ENCODE measurements around the gene ZNF330.
"Not testable (repeated sequence)": the region's sequence is repeated elsewhere in the genome, so short reads cannot be mapped to it uniquely, and the experiment has no call there.

ZNF330 gene

GRCh38 chr4:141220691-141221659 lies at the start of gene ZNF330:
TSS of gene ZNF330 (plus strand) at chr4:141220895. CDS start at chr4:141222372, 1,477 bp downstream.
- H3K9me3 Mint-ChIP-seq: no peaks in the 10 kb centered on the region
- H3K4me3 Mint-ChIP-seq: peak within 1 kb of the TSS; percentile 98
- peaks cover 3% of the 10 kb centered on the region for H3K27me3 Mint-ChIP-seq
- H3K36me3 Mint-ChIP-seq: peaks cover 11% of the 10 kb centered on the region
- peaks cover 55% of the 10 kb centered on the region for H3K4me1 Mint-ChIP-seq
- H3K27ac Mint-ChIP-seq: peak within 1 kb of the TSS; percentile 98

- Mint-ChIP-seq H3K9me3 (no peaks in the 10 kb centered on the region), H3K27me3 (peaks cover 6% of the 10 kb centered on the region), H3K27ac (no peak overlapping the region), H3K36me3 (no peaks in the 10 kb centered on the region), H3K4me1 (no peaks in the 10 kb centered on the region), H3K4me3 (no peak overlapping the region)
These were observed 46.2 kb upstream of the ZNF330 start for GRCh38 chr4:141174457-141174856.

DNA sequence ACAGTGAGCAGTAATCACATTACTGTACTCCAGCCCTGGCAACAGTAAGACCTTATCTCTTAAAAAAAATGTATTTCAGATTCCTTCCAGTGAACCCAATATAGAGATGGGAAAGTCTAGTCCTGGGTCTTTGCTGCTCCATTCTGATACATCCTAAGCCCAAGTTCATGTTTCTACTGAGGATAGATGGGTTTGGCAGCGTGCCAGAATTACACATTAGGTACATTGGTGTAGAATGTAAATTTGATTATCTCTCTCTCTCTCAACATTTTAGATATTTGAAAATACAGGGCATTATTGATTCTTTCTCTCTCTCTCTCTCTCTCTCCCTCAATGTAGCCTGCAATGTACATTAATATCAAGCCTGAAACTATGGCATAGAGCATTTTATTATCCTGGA lies 43.5 kb upstream of the ZNF330 start:
- Mint-ChIP-seq H3K36me3 (no peaks in the 10 kb centered on the region), H3K4me1 (no peaks in the 10 kb centered on the region), H3K9me3 (no peaks in the 10 kb centered on the region), H3K4me3 (no peak overlapping the region), H3K27ac (no peak overlapping the region), H3K27me3 (peaks cover 10% of the 10 kb centered on the region)

DNA sequence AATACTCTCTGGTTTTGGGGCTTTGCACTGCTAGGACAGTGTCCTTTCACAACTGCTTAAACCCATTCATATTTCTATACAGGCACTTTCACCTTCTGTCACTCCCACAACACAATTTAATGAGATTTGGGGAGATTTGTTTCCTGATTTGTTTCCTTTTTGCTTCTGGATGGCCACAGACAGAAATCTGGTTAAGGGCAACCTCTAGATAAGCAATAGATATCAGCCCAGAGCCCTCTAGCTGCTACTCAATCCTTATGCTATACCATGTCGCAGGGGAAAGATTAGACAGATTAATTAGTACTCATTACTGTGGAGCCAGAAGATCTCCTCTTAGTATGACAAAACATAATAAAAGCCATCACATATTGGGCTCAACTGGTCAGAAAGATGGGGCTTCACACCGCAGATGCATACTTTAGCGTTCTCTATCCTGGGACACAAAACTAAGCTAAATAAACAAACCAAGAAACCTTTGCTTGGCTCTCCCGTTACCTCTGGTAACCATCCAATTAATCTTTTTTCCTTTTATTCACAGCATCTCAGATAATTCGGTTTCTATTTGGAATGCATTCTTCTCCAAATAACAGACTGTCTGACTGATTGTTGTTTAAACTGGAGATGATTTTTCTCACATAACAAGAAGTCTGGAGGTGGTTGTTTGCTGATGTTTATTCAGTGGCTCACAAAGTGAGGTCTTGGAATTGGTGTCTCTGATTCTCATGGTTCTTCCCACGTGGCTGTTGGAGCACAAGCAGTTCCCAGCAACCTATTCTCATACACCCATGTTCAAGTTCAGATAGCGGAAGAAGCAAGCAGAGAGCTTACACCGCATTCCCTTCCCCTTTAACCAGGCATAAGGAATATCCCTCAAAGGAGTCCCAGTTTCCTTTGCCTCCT lies 41.0 kb upstream of the ZNF330 start:
- no peak overlapping the region for H3K4me3 Mint-ChIP-seq
- no peaks in the 10 kb centered on the region for H3K4me1 Mint-ChIP-seq
- H3K36me3 Mint-ChIP-seq: no peaks in the 10 kb centered on the region
- no peaks in the 10 kb centered on the region for H3K9me3 Mint-ChIP-seq
- H3K27me3 Mint-ChIP-seq: peaks cover 7% of the 10 kb centered on the region
- H3K27ac Mint-ChIP-seq: no peak overlapping the region

DNA sequence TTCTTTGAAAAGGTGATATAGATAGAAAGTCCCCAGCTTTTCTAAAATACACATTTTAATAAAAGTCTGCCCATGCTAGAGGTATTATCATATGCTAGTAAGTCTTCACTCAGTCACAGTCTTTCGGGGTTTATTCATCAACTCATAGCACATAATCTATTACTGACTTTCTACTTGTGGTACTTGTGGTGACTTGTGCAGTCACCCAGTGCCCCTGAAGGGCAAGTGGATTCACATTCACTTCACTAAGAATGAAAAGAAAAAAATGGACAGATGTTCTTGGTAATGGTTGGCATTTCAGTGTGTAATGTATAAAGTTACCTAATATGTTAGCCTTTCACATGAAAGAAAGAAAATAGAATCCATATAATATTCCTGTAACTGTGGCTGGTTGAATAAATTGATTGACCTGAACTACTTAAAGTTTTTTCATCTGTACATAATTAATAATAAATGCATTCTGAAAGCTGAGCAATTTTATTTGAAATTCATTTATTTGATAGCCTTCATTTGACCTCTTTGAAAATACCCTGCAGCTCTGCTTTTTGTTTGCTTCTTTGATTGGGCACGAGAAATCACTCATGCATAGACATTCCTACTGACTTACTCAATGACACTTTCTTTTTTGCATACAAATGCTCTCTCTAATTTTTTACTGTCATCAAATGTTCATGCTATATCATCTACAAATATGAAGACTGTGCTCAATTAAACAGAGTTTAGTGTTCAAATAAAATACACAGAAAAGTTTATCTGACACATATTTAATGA lies 39.5 kb upstream of the ZNF330 start:
- peaks cover 9% of the 10 kb centered on the region for H3K27me3 Mint-ChIP-seq
- no peak overlapping the region for H3K27ac Mint-ChIP-seq
- H3K4me1 Mint-ChIP-seq: no peaks in the 10 kb centered on the region
- H3K4me3 Mint-ChIP-seq: no peak overlapping the region
- H3K36me3 Mint-ChIP-seq: no peaks in the 10 kb centered on the region
- H3K9me3 Mint-ChIP-seq: no peaks in the 10 kb centered on the region

GRCh38 chr4:141183491-141183890 lies 37.2 kb upstream of the ZNF330 start:
- not testable (repeated sequence) for H3K4me3 Mint-ChIP-seq, H3K4me1 Mint-ChIP-seq, H3K36me3 Mint-ChIP-seq, H3K9me3 Mint-ChIP-seq, H3K27ac Mint-ChIP-seq
- H3K27me3 Mint-ChIP-seq: peaks cover 16% of the 10 kb centered on the region

GRCh38 chr4:141192564-141192963 lies 28.1 kb upstream of the ZNF330 start:
- H3K36me3 Mint-ChIP-seq: no peaks in the 10 kb centered on the region
- H3K4me3 Mint-ChIP-seq: no peak overlapping the region
- no peaks in the 10 kb centered on the region for H3K4me1 Mint-ChIP-seq
- no peaks in the 10 kb centered on the region for H3K9me3 Mint-ChIP-seq
- H3K27me3 Mint-ChIP-seq: peaks cover 12% of the 10 kb centered on the region
- no peak overlapping the region for H3K27ac Mint-ChIP-seq

- Mint-ChIP-seq H3K27me3 (peaks cover 8% of the 10 kb centered on the region), H3K4me3 (no peak overlapping the region), H3K36me3 (no peaks in the 10 kb centered on the region), H3K27ac (no peak overlapping the region), H3K4me1 (no peaks in the 10 kb centered on the region), H3K9me3 (peaks cover 4% of the 10 kb centered on the region)
These were observed 27.1 kb upstream of the ZNF330 start for GRCh38 chr4:141193516-141194034.

- Mint-ChIP-seq H3K9me3 (peaks cover 4% of the 10 kb centered on the region), H3K4me3 (no peak overlapping the region), H3K36me3 (no peaks in the 10 kb centered on the region), H3K27ac (no peak overlapping the region), H3K4me1 (no peaks in the 10 kb centered on the region), H3K27me3 (peaks cover 9% of the 10 kb centered on the region)
These were observed 25.5 kb upstream of the ZNF330 start for GRCh38 chr4:141195095-141195707.

GRCh38 chr4:141196227-141196933 lies 24.3 kb upstream of the ZNF330 start:
- Mint-ChIP-seq H3K27ac (no peak overlapping the region), H3K4me1 (no peaks in the 10 kb centered on the region), H3K4me3 (no peak overlapping the region), H3K27me3 (peaks cover 12% of the 10 kb centered on the region), H3K9me3 (peaks cover 4% of the 10 kb centered on the region), H3K36me3 (no peaks in the 10 kb centered on the region)

DNA sequence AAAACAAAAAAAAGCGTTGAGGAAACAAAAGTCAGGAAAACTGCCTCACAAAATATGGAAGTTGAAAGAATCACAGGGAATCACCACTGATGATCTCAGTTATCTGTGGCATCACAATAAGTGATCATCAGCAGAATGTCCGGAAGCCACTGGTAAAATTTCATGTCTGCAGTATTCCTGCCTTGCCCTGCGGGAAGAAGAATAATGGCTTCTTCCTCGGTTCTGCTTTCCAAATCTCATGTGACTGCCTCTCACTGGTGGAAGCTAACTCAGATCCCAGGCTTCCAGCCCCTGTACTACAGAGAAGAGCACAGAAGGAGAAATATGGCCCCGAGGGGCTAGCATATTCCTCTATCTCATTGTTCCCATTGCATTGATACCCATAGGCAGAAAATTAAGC lies 12.7 kb upstream of the ZNF330 start:
- Mint-ChIP-seq H3K4me1 (no peaks in the 10 kb centered on the region), H3K4me3 (no peak overlapping the region), H3K9me3 (no peaks in the 10 kb centered on the region), H3K27ac (no peak overlapping the region), H3K27me3 (peaks cover 7% of the 10 kb centered on the region), H3K36me3 (peaks cover 1% of the 10 kb centered on the region)

DNA sequence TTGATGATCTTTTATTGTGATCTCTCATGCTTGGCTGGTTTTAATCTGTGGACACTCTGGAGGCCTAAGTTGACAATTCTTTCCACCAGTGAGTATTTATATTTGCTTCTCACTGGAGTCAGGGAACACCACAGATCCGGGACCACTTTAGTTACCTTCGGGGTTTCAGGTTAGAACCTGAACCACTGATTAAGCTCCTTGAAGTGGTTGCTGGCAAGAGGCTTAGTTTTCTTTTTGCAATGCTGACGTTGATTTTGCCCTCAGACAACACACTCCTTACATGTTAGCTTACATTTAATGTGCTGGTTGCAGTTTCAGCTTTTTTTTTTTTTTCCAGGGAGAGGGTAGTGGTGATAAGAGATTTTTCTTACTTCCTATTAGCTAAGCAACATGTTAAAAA lies 10.5 kb upstream of the ZNF330 start:
- Mint-ChIP-seq H3K4me1 (no peaks in the 10 kb centered on the region), H3K27me3 (peaks cover 7% of the 10 kb centered on the region), H3K4me3 (no peak overlapping the region), H3K9me3 (no peaks in the 10 kb centered on the region), H3K36me3 (peaks cover 1% of the 10 kb centered on the region), H3K27ac (no peak overlapping the region)

GRCh38 chr4:141213550-141213991 lies 7.1 kb upstream of the ZNF330 start:
- no peaks in the 10 kb centered on the region for H3K9me3 Mint-ChIP-seq
- H3K4me1 Mint-ChIP-seq: no peaks in the 10 kb centered on the region
- peaks cover 1% of the 10 kb centered on the region for H3K36me3 Mint-ChIP-seq
- peaks cover 6% of the 10 kb centered on the region for H3K27me3 Mint-ChIP-seq
- H3K4me3 Mint-ChIP-seq: no peak overlapping the region
- no peak overlapping the region for H3K27ac Mint-ChIP-seq

DNA sequence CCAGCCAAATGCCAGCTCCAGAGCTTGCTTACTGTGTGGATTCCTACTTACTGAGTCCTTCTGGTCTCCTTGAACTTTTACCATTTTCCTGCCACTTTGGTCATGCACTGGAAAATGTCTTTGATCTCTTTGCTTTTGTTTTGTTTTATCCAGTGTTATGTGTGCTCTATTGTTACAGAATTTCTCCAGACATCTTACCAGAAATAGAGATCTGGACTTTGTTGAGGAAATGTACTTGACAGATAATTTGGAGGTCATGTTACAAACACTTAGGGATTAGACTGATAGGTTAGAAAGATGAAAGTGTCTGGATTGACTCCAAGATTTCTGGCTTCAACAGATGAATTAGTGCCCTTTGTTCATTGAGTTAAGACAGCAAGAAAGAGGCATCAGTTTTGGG lies 5.7 kb upstream of the ZNF330 start:
- Mint-ChIP-seq H3K4me3 (no peak overlapping the region), H3K9me3 (no peaks in the 10 kb centered on the region)

More for the DNA sequence above, 5.7 kb upstream of the ZNF330 start:
- H3K27me3 Mint-ChIP-seq: peaks cover 9% of the 10 kb centered on the region
- H3K4me1 Mint-ChIP-seq: peaks cover 3% of the 10 kb centered on the region
- no peak overlapping the region for H3K27ac Mint-ChIP-seq
- H3K36me3 Mint-ChIP-seq: peaks cover 1% of the 10 kb centered on the region
